Nephron (organoid): Measurements from ENCODE around the gene C3orf70.

Source experiments
- H3K27ac Mint-ChIP-seq, 3 experiments: 2 replicates each; pipeline ENCODE4 v1.8.0; 2020; ENCODE audit warnings: mixed read lengths in 3 of 3, mild to moderate bottlenecking in 2 of 3, moderate library complexity in 1 of 3
- H3K27me3 Mint-ChIP-seq: 2 replicates; pipeline ENCODE4 v1.8.0; 2021; ENCODE audit warnings: low read depth, mild to moderate bottlenecking, moderate library complexity, mixed read lengths
- H3K36me3 Mint-ChIP-seq: 2 replicates; pipeline ENCODE4 v1.8.0; 2020; ENCODE audit warnings: low read depth, mixed read lengths
- H3K4me1 Mint-ChIP-seq: 2 replicates; pipeline ENCODE4 v1.8.0; 2020; ENCODE audit warnings: mixed read lengths
- H3K4me3 Mint-ChIP-seq, 3 experiments: 2 replicates each; pipeline ENCODE4 v1.8.0; 2020; ENCODE audit warnings: mild to moderate bottlenecking in 3 of 3, mixed read lengths in 3 of 3, moderate library complexity in 2 of 3
- H3K9me3 Mint-ChIP-seq: 2 replicates; pipeline ENCODE4 v1.8.0; 2020; ENCODE audit warnings: mixed read lengths
- CTCF ChIP-seq, 3 experiments: fragments of 200-600 bp; sonication (generic); IDR thresholded peaks; one replicate each; pipeline ENCODE4 v1.5.0; 2021; ENCODE audit warnings: antibody characterized with exemption in 3 of 3; ENCODE audit not compliant: unreplicated experiment in 3 of 3

The C3orf70 gene

GRCh38 chr3:185087419-185087818 lies 65.4 kb downstream of the C3orf70 start:
- no peak for TF ChIP-seq CTCF (IDR thresholded peaks at IDR 0.05; ENCODE audit: unreplicated experiment in 3 of 3)
- Mint-ChIP-seq H3K27ac (no peak overlapping the region), H3K4me3 (no peak overlapping the region), H3K9me3 (no peaks in the 10 kb centered on the region), H3K4me1 (no peaks in the 10 kb centered on the region), H3K27me3 (peaks cover 5% of the 10 kb centered on the region), H3K36me3 (no peaks in the 10 kb centered on the region)

- H3K4me1 Mint-ChIP-seq, result no peaks in the 10 kb centered on the region
- no peak overlapping the region for H3K4me3 Mint-ChIP-seq
- H3K36me3 Mint-ChIP-seq, result no peaks in the 10 kb centered on the region
- peaks cover 5% of the 10 kb centered on the region for H3K27me3 Mint-ChIP-seq
- TF ChIP-seq CTCF (IDR thresholded peaks at IDR 0.05; ENCODE audit: unreplicated experiment in 3 of 3), result no peak
- no peak overlapping the region for H3K27ac Mint-ChIP-seq
- H3K9me3 Mint-ChIP-seq, result no peaks in the 10 kb centered on the region
Measured at GRCh38 chr3:185084901-185085300, 68.0 kb downstream of the C3orf70 start.

GRCh38 chr3:185084402-185084801 lies 68.5 kb downstream of the C3orf70 start:
- H3K9me3 Mint-ChIP-seq, result no peaks in the 10 kb centered on the region
- H3K27me3 Mint-ChIP-seq, result peaks cover 5% of the 10 kb centered on the region
- no peak overlapping the region for H3K4me3 Mint-ChIP-seq
- no peak overlapping the region for H3K27ac Mint-ChIP-seq
- H3K36me3 Mint-ChIP-seq, result no peaks in the 10 kb centered on the region
- no peaks in the 10 kb centered on the region for H3K4me1 Mint-ChIP-seq
- no peak for TF ChIP-seq CTCF (IDR thresholded peaks at IDR 0.05; ENCODE audit: unreplicated experiment in 3 of 3)

DNA sequence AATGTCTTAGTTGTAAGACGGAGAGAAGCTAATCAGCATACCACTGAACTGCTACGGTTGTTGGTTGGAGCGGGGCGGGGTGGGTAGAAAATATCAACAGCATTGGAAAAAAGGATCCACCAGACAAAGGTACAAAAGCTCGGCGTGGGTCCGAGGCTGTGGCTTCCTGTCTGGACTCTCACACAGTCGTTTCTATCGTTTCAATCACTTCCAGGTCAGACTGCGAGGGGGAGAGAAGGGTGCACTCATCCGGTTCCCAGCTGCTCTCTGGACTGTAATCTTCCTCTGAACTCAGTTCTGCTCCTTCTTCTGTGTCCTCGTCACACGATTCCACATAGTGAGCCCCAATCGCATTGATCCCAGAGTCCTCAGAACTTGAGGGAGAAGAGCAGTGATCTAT lies 70.0 kb downstream of the C3orf70 start:
- Mint-ChIP-seq H3K27me3 (peaks cover 5% of the 10 kb centered on the region), H3K27ac (no peak overlapping the region), H3K4me3 (no peak overlapping the region), H3K36me3 (no peaks in the 10 kb centered on the region), H3K4me1 (no peaks in the 10 kb centered on the region), H3K9me3 (no peaks in the 10 kb centered on the region)
- no peak for TF ChIP-seq CTCF (IDR thresholded peaks at IDR 0.05; ENCODE audit: unreplicated experiment in 3 of 3)

DNA sequence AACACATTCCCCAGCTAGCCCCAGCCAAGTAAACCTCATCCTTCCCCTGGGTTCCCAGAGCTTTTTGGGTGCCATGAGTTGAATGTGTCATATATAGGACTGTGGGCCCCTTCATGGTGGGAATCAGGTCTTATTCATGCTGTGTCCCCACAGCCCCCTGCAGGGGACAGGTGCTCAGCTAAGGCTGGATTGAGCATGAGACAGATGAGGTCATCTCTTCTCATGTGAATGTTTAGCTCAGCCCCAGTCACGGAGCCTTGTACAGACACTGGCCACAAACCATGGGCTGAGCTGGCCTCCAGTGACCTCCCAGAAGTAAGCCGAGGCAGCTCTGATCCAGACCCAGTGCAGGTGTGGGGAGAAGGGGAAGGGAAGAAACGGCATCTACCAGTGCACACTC lies 70.7 kb downstream of the C3orf70 start:
- H3K27me3 Mint-ChIP-seq, result peaks cover 5% of the 10 kb centered on the region
- H3K4me3 Mint-ChIP-seq, result no peak overlapping the region
- TF ChIP-seq CTCF (IDR thresholded peaks at IDR 0.05; ENCODE audit: unreplicated experiment in 3 of 3), result no peak
- no peaks in the 10 kb centered on the region for H3K36me3 Mint-ChIP-seq
- H3K9me3 Mint-ChIP-seq, result no peaks in the 10 kb centered on the region
- no peaks in the 10 kb centered on the region for H3K4me1 Mint-ChIP-seq
- H3K27ac Mint-ChIP-seq, result peak overlapping the region in 1 of 3 experiments; percentile 21

DNA sequence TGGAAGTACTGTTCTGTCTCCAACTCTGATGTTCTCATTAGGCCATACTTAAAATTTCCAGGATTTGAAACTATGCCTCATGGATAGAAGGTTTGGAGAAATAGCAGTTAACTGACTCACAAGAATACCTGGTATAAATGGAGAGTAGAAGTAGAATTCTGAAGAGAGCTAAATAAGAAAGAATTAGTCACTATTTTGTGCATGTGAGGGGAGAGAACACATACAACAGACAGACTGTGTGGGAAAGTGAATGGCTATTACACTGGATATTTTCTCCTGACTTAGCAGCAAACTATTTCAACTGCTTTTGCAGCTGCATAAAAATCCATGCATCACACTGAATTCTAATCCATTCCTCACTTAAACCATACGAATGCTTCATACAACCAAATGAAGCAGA lies 71.3 kb downstream of the C3orf70 start:
- Mint-ChIP-seq H3K27me3 (peaks cover 5% of the 10 kb centered on the region), H3K27ac (no peak overlapping the region), H3K4me3 (no peak overlapping the region), H3K4me1 (no peaks in the 10 kb centered on the region), H3K9me3 (no peaks in the 10 kb centered on the region), H3K36me3 (no peaks in the 10 kb centered on the region)
- no peak for TF ChIP-seq CTCF (IDR thresholded peaks at IDR 0.05; ENCODE audit: unreplicated experiment in 3 of 3)
